Measurements from ENCODE around the gene NDRG2. TPM values are rescaled to one million over a fixed set of nuclear protein-coding genes. Genes with fewer than 3 reads are reported as not detected.

The NDRG2 gene
- total and polyA plus RNA-seq, 9 of the 15 experiments (the other 6 are each of a cell fraction or from before 2014, with no cell fraction given), result 10.1 to 105 (median 41.0) TPM

DNA sequence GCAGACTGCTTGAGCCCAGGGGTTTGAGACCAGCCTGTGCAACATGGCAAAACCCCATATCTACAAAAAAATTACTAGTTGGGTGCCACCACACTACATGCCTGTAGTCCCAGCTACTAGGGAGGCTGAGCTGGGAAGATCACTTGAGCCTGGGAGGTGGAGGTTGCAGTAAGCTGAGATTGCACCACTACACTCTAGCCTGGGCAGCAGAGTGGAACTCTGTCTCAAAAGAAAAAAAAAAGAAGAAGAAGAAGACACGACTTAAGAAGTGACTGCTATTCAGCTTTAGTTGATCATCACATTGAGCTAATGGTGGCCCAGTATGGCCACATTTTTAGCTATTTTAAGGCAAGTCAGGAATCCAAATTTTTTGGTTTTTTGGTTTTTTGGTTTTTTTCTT lies 44.0 kb downstream of the NDRG2 start:
- Histone ChIP-seq H3K4me1 (replicated peaks in 1 of 2; ENCODE audit: control insufficient read depth in 2 of 2, insufficient read depth in 2 of 2, low read length in 2 of 2) (no peaks in the 10 kb centered on the region; a peak in 2 of 5 replicates), H3K27ac (ENCODE audit: extremely low read depth, low read depth, low read length) (no peak overlapping the region), H4K20me1 (replicated peaks; ENCODE audit: control insufficient read depth, insufficient read depth, low read length) (no peaks in the 10 kb centered on the region), H3K9me3 (replicated peaks; ENCODE audit: control insufficient read depth, insufficient read depth, low read depth, low read length) (no peaks in the 10 kb centered on the region), H3K79me2 (ENCODE audit: control insufficient read depth, insufficient read depth, low read length) (no peaks in the 10 kb centered on the region), H2AFZ (ENCODE audit: low read depth, low read length) (no peak overlapping the region), H3K9ac (ENCODE audit: insufficient read depth in 1 of 2, low read depth in 2 of 2, low read length in 2 of 2) (no peak overlapping the region), H3K4me3 (no peak overlapping the region), H3K27me3 (ENCODE audit: control insufficient read depth in 2 of 2, insufficient read depth in 2 of 2, low read length in 2 of 2) (no peaks in the 10 kb centered on the region), H3K4me2 (ENCODE audit: insufficient read depth, low read length) (no peak overlapping the region), H3K9me1 (ENCODE audit: control insufficient read depth, insufficient read depth, low read length) (no peaks in the 10 kb centered on the region), H3K36me3 (ENCODE audit: control insufficient read depth, insufficient read depth, low read length) (no peaks in the 10 kb centered on the region)
- CTCF ChIA-PET (ENCODE audit: low intra/inter-chr PET ratio), result no interaction called here
- no TSS peak for BruUV-seq (replicated peaks)
- 17% methylated on average over 1 of the region's 1 CpG for WGBS (ENCODE audit: insufficient coverage, low coverage, missing lambda C conversion rate)
- TF ChIP-seq BACH1 (tag; IDR thresholded peaks at IDR 0.05), result no peak
- no peak for TF ChIP-seq CSDE1 (IDR thresholded peaks at IDR 0.05)
- TF ChIP-seq, protein P1, sequence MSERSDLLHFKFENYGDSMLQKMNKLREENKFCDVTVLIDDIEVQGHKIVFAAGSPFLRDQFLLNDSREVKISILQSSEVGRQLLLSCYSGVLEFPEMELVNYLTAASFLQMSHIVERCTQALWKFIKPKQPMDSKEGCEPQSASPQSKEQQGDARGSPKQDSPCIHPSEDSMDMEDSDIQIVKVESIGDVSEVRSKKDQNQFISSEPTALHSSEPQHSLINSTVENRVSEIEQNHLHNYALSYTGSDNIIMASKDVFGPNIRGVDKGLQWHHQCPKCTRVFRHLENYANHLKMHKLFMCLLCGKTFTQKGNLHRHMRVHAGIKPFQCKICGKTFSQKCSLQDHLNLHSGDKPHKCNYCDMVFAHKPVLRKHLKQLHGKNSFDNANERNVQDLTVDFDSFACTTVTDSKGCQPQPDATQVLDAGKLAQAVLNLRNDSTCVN (CRISPR knock-in tag; IDR thresholded peaks at IDR 0.05), result no peak
- no peak for TF ChIP-seq ZNF174 (CRISPR knock-in tag; IDR thresholded peaks at IDR 0.05)
- no peak for TF ChIP-seq HIVEP1 (CRISPR knock-in tag; IDR thresholded peaks at IDR 0.05)
- TF ChIP-seq KAT2B (IDR thresholded peaks at IDR 0.05; ENCODE audit: low read depth, low read length), result no peak
- TF ChIP-seq, protein P2, sequence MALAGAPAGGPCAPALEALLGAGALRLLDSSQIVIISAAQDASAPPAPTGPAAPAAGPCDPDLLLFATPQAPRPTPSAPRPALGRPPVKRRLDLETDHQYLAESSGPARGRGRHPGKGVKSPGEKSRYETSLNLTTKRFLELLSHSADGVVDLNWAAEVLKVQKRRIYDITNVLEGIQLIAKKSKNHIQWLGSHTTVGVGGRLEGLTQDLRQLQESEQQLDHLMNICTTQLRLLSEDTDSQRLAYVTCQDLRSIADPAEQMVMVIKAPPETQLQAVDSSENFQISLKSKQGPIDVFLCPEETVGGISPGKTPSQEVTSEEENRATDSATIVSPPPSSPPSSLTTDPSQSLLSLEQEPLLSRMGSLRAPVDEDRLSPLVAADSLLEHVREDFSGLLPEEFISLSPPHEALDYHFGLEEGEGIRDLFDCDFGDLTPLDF (CRISPR knock-in tag; IDR thresholded peaks at IDR 0.05), result no peak
- no peak for TF ChIP-seq SREBF2 (CRISPR knock-in tag; IDR thresholded peaks at IDR 0.05)
- FAIRE-seq (no peak), ATAC-seq (no peak), DNase-seq (ENCODE audit: extremely low read depth in 1 of 4, low spot score in 3 of 4) (no peak)
- in situ Hi-C loops (cut with MboI), result no loop called here
- POLR2A ChIA-PET, result interaction anchor here (0.6 kb wide), 1 partner anchor 308 kb away, joined by 3 read pairs; no protein-coding TSS in a partner anchor
- intact Hi-C loops (cut with micrococcal nuclease), result no loop called here

Measured in K562 (cell line).